ENCODE results near the gene TDRD12.

DNA sequence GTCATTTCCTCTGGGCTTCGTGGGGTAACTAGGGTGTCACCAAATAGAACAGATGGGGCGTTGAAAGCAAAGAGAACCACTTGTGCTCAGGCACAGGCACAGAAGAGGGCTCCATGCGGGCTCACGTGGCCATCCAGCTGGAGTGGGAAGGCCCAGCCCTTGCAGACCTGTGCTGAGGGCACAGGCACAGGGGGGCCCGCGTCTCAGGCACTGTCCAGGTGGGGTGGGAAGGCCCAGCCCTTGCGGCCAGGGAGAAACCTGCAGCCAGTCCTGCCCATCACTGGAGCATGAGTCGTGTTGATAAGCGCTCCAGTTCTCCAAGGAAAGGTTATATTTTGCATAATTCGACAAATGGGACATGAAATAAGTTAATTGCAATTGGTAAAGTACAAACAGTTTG is 92.5 kb downstream of the TDRD12 start:
- TF ChIP-seq HOXA7 (CRISPR knock-in tag; IDR thresholded peaks at IDR 0.05; ENCODE audit: borderline replicate concordance) (no peak), ZSCAN18 (tag by site-specific recombination; IDR thresholded peaks at IDR 0.05) (no peak), MZF1 (tag by site-specific recombination; IDR thresholded peaks at IDR 0.05; ENCODE audit: borderline replicate concordance) (no peak)
- TF ChIP-seq, protein P1, sequence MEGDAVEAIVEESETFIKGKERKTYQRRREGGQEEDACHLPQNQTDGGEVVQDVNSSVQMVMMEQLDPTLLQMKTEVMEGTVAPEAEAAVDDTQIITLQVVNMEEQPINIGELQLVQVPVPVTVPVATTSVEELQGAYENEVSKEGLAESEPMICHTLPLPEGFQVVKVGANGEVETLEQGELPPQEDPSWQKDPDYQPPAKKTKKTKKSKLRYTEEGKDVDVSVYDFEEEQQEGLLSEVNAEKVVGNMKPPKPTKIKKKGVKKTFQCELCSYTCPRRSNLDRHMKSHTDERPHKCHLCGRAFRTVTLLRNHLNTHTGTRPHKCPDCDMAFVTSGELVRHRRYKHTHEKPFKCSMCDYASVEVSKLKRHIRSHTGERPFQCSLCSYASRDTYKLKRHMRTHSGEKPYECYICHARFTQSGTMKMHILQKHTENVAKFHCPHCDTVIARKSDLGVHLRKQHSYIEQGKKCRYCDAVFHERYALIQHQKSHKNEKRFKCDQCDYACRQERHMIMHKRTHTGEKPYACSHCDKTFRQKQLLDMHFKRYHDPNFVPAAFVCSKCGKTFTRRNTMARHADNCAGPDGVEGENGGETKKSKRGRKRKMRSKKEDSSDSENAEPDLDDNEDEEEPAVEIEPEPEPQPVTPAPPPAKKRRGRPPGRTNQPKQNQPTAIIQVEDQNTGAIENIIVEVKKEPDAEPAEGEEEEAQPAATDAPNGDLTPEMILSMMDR (tag by site-specific recombination; IDR thresholded peaks at IDR 0.05): no peak
